Stimulated activated CD4-positive, alpha-beta T cell treated with anti-CD3 and anti-CD28 coated beads, Interleukin-4, amount 100 ng/mL, for 4 hours (primary cell): ENCODE results near the gene NTN1.

Experiments used
- DNase-seq, 2 experiments: peaks; one replicate each; pipeline ENCODE4 v3.0.0-alpha.2; 2020

Gene NTN1

GRCh38 chr17:9006175-9006767 lies 15.0 kb upstream of the NTN1 start:
- no peak for DNase-seq

- DNase-seq = no peak
These were observed 14.1 kb upstream of the NTN1 start for GRCh38 chr17:9007052-9007714.

GRCh38 chr17:9009096-9009495 lies 12.2 kb upstream of the NTN1 start:
- no peak for DNase-seq

- no peak for DNase-seq
These were observed 11.6 kb upstream of the NTN1 start for GRCh38 chr17:9009737-9010136.

- no peak for DNase-seq
These were observed 10.3 kb upstream of the NTN1 start for GRCh38 chr17:9011001-9011400.

GRCh38 chr17:9016941-9017552 lies 4.3 kb upstream of the NTN1 start:
- no peak for DNase-seq

- DNase-seq = no peak
These were observed 2.6 kb upstream of the NTN1 start for GRCh38 chr17:9018726-9019125.

GRCh38 chr17:9020096-9020823 lies 1.1 kb upstream of the NTN1 start:
- DNase-seq = no peak

GRCh38 chr17:9020824-9021157 lies 519 bp upstream of the NTN1 start:
- no peak for DNase-seq

GRCh38 chr17:9021992-9022572 lies 772 bp downstream of the NTN1 start:
- no peak for DNase-seq

- peak; percentile 9 to 21 for DNase-seq
These were observed 1.5 kb downstream of the NTN1 start for GRCh38 chr17:9022573-9023391.

- DNase-seq = no peak
These were observed 2.3 kb downstream of the NTN1 start for GRCh38 chr17:9023392-9024218.

GRCh38 chr17:9024497-9024896 lies 3.2 kb downstream of the NTN1 start:
- no peak for DNase-seq

- DNase-seq = no peak
These were observed 5.4 kb downstream of the NTN1 start for GRCh38 chr17:9026741-9027140.

GRCh38 chr17:9028202-9028987 lies 7.1 kb downstream of the NTN1 start:
- DNase-seq = no peak

GRCh38 chr17:9028988-9029570 lies 7.8 kb downstream of the NTN1 start:
- DNase-seq = no peak

- no peak for DNase-seq
These were observed 10.8 kb downstream of the NTN1 start for GRCh38 chr17:9032151-9032550.

- DNase-seq = no peak
These were observed 11.3 kb downstream of the NTN1 start for GRCh38 chr17:9032583-9032982.

- DNase-seq = no peak
These were observed 13.9 kb downstream of the NTN1 start for GRCh38 chr17:9035249-9035648.

GRCh38 chr17:9036336-9036735 lies 15.0 kb downstream of the NTN1 start:
- DNase-seq = no peak

GRCh38 chr17:9037736-9038135 lies 16.4 kb downstream of the NTN1 start:
- DNase-seq = no peak
